Measurements from ENCODE around the gene PKD1. TPM values are rescaled to one million over a fixed set of nuclear protein-coding genes. Genes with fewer than 3 reads are reported as not detected.

Gene PKD1
- total RNA-seq, 1 donor from 2014 or later, result 80.2 TPM

- no peak for TF ChIP-seq CTCF (conservative IDR thresholded peaks at IDR 0.05; ENCODE audit: low read depth, low read length)
- no peak for DNase-seq (ENCODE audit: low read depth)
- H3K4me3 ChIP-seq (ENCODE audit: low read depth, low read length), result no peak overlapping the region
Observed at GRCh38 chr16:2086106-2086742, 49.5 kb downstream of the PKD1 start.

GRCh38 chr16:2085669-2086068 lies 50.0 kb downstream of the PKD1 start:
- DNase-seq (ENCODE audit: low read depth), result no peak
- no peak for TF ChIP-seq CTCF (conservative IDR thresholded peaks at IDR 0.05; ENCODE audit: low read depth, low read length)
- H3K4me3 ChIP-seq (ENCODE audit: low read depth, low read length), result no peak overlapping the region

GRCh38 chr16:2084895-2085625 lies 50.6 kb downstream of the PKD1 start:
- no peak for TF ChIP-seq CTCF (conservative IDR thresholded peaks at IDR 0.05; ENCODE audit: low read depth, low read length)
- H3K4me3 ChIP-seq (ENCODE audit: low read depth, low read length), result no peak overlapping the region
- no peak for DNase-seq (ENCODE audit: low read depth)

GRCh38 chr16:2083876-2084780 lies 51.6 kb downstream of the PKD1 start:
- DNase-seq (ENCODE audit: low read depth), result no peak
- TF ChIP-seq CTCF (conservative IDR thresholded peaks at IDR 0.05; ENCODE audit: low read depth, low read length), result no peak
- H3K4me3 ChIP-seq (ENCODE audit: low read depth, low read length), result no peak overlapping the region

GRCh38 chr16:2083409-2083808 lies 52.3 kb downstream of the PKD1 start:
- H3K4me3 ChIP-seq (ENCODE audit: low read depth, low read length), result no peak overlapping the region
- no peak for TF ChIP-seq CTCF (conservative IDR thresholded peaks at IDR 0.05; ENCODE audit: low read depth, low read length)
- no peak for DNase-seq (ENCODE audit: low read depth)

GRCh38 chr16:2082983-2083364 lies 52.7 kb downstream of the PKD1 start:
- H3K4me3 ChIP-seq (ENCODE audit: low read depth, low read length), result no peak overlapping the region
- no peak for DNase-seq (ENCODE audit: low read depth)
- TF ChIP-seq CTCF (conservative IDR thresholded peaks at IDR 0.05; ENCODE audit: low read depth, low read length), result no peak

Data from epithelial cell of proximal tubule (primary cell).